ENCODE results near the gene ST3GAL3.

- TF ChIP-seq SUZ12 (IDR thresholded peaks at IDR 0.05; ENCODE audit: extremely low read depth, insufficient read depth, insufficient read length) (no peak), YY1 (IDR thresholded peaks at IDR 0.05; ENCODE audit: insufficient read depth, insufficient read length) (no peak)
These were observed 218.5 kb downstream of the ST3GAL3 start for GRCh38 chr1:43925846-43926245.

All from NT2/D1 (cell line).